GM10847 (cell line): ENCODE results near the gene ATOSA.

Experiments used
- POLR2A ChIP-seq: IDR thresholded peaks from 2 replicates; pipeline ENCODE4 v1.6.1; 2011; ENCODE audit not compliant: insufficient read length; ENCODE audit errors: extremely low read depth

The ATOSA gene

DNA sequence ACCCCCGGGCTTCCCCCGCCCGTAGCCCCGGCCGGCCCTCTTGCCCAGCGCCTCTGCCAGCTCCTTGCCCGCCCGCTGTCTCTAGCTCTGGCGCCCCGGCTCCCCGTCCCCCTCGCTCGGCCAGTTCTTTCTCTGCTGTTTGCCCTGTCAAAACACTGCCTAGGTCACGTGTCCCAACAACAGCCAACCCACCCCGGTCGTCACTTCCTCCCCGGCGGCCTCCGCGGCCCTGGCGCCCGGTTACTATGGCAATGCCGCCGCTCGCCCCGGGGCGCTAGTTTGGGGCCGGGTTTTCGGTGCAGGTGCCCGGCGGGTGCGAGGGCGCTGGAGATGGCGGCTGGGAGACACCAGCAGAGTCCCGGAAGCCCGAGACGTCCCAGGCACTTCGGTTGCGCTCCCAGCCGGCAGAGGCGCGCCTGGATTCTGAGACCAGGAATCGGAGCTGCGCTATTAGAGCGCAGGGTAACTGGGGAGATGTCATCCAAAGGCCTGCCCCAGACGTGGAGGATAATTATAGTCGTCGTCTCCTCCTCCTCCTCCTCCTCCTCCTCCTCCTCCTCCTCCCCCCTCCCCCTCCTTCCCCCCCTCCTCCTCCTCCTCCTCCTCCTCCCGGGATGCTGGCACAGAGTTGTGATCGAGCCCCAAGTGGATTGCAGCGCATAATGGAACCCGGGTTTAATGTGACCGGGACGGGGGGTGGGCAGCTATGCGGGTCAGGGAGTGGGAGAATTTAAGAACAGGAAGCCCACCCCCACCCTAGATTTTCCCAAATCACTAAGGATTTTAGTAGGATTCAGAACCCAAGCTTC, at the start of gene ATOSA:
Gene ATOSA (minus strand): TSS at position 157 of the 809 bp plus-strand sequence. CDS start 1,367 bp downstream, outside the sequence.
- TF ChIP-seq POLR2A = peak; percentile 64

GRCh38 chr15:52728899-52729298, 49.7 kb upstream of the ATOSA start:
- no peak for TF ChIP-seq POLR2A

DNA sequence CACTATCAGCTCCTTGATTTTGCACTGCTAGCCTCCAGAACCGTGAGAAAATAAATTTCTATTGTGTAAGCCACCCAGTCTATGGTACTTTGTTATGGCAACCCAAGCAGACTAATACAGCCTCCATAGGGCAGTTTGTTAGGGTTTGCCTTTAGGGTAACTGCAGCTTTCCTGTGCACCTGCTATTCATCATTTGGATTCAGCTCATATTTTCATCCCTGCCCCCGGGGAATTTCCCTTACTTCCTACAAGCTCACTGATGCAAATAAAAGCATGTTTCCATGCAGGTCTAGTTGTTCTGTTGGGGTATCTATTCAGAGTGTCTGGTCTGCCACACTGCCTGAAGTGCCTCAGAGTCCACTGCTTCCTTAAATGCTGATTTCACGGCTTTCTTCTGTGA, 48.6 kb upstream of the ATOSA start:
- no peak for TF ChIP-seq POLR2A

GRCh38 chr15:52726195-52726594, 47.0 kb upstream of the ATOSA start:
- no peak for TF ChIP-seq POLR2A

GRCh38 chr15:52718551-52718950, 39.4 kb upstream of the ATOSA start:
- no peak for TF ChIP-seq POLR2A

DNA sequence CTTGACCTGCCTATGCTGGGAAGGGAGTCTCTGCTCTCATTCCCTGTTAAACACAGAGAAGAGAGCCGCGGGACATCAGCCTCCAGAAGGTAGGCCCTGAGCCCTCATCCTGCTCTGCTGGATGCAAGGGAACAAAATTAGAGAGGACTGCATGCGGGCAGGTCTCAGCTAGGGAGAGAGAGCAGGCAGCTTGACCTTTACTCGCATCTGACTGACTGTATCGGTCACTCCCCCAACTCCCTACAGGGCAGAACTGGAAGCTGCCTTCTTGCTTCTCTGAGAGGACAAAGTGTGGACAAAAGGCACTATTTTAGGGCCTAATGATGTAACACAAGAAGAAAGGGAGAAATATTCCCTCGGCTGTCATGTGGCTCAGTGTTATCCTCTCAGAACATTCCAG, 38.7 kb upstream of the ATOSA start:
- no peak for TF ChIP-seq POLR2A

DNA sequence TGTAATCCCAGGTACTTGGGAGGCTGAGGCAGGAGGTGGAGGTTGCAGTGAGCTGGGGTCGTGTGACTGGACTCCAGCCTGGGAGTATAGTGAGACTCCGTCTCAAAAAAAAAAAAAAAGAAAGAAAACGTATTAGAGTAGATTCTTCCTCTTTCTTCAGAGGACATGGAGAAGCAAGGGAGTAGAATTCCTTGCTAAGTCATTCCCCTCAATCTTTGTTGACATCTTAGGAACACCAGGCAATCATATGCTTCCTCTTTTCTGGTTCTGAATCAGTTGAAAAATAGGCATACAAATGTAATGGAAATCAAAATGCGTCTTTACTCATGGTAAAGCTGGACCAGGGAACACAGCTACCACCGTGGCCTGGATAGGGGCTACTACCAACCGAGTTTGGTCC, 38.3 kb upstream of the ATOSA start:
- TF ChIP-seq POLR2A = no peak

GRCh38 chr15:52716536-52716935, 37.3 kb upstream of the ATOSA start:
- no peak for TF ChIP-seq POLR2A

DNA sequence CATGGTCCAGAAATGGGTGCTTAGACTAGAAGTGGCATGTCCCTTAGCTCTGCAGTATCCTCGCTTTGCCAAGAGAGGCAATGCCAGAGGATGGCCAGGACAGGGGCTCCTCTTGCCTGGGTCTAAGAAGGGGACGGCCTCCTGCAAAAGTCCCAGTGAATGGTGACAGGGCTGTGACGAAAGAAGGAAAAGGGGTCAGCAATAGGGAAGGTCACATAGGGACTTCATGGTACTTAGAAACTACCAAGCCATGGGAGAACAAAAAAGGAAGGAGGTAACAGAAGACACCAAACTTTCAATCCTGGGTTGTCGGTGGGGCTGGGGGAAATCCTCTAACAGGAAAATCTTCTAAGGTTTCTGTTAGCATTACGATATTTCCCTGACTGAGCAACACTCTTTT, 36.2 kb upstream of the ATOSA start:
- no peak for TF ChIP-seq POLR2A

DNA sequence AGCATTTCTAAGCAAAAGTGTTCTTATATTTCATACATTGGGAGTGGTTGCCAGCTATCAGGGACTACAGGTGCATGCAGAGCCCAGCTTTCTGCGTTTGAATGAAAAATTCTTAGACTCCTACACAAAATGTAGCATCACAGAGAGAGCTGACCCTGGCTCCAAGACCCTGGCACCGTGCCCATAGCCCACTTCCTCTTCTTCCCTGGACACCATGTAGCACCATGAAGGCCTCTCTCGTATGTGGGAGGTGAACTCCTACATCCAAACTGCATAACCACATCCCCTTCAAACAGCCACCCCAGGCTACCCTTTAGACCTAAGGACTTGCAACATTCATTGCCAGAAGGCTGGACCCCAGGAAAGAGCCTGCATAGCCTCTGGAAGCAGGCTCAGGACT, 35.8 kb upstream of the ATOSA start:
- no peak for TF ChIP-seq POLR2A

DNA sequence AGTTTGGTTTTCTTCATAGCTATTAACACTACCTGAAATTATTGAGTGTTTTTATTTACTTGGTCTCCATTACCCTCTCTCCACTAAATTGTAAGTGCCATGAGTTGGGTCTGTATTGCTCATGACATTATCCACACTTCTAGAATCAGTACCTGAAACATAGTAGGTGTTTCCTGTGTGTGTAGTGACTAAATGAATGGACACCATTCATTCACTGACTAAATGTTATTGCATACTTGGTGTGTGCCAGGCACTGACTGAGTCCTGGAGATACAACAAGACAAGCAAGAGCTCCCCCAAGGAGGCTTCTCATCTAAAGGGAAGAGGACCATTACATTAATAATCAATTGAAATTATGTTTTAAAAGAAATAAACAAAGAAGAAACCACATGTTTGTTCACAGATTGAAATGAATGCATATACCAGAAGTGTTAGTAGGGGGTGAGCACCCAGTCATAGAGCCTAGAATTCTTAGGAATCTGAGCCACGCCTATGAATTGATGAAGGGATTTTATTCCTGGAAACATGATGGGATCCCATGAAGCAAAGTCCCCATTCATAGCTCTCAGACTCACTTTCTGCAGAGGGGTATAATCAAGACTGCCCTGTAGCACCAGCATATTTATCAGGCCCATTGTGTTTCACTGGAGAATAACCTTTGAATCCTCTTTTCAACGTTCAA, 31.7 kb upstream of the ATOSA start:
- TF ChIP-seq POLR2A = no peak

DNA sequence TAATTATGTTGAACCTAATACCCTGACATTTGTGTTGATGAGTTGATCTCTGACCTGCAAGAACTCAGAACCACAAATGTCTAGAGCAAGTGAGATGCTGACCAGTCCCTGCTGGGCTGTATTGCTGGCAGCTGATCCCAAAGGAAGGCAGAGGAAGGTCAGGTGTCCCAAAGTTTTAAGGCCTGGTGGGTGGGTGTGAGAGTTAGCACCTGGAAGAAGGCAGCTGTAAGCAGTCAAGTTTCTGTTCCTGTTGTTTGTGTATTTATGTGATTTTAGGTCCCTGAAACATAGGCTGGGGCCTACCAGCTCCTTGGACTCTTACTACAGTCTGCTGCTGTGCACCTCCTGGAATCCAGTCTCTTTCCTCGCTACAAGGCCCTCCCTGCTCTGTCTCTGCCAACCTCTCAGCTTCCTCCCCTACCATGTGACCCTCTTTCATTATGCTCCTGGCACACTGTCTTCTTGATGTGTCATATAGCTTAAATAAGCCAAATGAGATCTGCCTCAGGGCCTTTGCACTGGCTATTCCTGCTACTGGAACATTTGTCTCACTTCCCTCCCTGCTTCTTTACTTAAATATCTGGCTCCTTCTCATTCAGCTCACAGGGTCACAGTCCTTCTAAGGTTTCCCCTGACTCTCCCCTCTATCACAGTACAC, 31.0 kb upstream of the ATOSA start:
- no peak for TF ChIP-seq POLR2A

DNA sequence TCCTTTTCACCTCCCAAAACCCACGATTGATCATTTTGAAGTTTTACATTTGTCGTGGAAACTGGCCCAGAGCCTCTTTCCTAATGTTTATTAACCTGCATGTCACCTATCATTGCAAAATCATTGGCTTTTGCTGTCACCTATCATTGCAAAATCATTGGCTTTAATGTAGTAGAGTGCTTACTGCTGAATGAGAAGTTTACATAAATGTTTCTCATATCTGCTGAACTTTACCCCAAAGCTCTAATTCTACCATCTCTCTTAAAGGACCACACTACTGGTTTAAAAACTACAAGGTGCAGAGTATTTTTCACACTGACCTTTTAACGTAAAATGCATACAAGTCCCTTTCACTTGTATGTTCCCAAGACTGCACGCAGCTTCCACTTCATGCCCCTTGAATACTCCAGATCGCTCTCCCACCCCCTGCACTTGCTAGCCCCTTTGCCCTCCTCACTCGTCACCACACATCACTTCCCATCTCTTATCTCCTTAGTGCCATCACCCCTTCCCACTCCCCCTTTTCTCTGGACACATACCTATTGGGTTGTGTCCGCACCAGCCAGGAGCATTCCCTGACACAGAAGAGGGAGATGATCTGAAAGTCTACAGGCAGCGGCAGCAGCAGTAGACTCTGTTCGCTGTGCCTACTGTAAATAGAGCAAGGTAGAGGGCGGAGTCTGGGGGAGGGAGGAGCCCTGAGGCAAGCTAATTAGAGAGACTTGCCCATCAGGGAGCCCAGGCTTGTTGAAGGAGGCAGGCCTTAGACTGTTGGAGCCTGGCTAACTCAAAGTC, 30.2 kb upstream of the ATOSA start:
- no peak for TF ChIP-seq POLR2A

DNA sequence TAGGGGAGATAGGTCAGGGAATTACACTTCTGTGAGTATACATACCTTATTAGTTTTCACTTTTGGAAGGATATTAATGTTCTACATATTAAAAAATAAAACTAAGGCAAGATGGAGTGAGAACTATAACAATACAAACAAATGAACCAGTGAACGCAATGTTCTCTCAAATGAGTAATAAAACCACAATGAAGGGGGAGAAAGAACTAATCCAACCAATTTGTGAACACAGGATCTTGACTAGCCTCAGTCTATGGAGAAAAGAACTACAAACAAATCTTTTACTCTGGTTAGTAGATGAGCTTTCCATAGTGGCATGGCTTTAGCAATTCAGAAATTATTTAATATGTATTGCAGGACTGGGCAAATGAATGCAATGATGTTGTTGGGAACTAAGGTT, 26.9 kb upstream of the ATOSA start:
- no peak for TF ChIP-seq POLR2A

DNA sequence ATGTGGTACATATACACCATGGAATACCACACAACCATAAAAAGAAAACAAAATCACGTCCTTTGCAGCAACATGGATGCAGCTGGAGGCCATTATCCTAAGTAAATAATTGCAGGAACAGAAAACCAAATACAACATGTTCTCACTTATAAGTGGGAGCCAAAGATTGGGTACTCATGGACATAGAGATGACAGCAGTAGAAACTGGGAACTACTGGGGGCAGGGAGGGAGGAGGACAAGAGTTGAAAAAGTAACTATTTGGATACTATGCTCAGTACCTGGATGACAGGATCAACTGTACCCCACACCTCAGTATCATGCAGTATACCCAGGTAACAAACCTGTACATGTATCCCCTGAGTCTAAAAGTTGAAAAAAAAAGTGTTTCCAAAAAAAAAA, 23.2 kb upstream of the ATOSA start:
- TF ChIP-seq POLR2A = no peak
